ENCODE results near the gene ZNF805. TPM values are rescaled to one million over a fixed set of nuclear protein-coding genes. Genes with fewer than 3 reads are reported as not detected.
"Not testable (repeated sequence)": the region's sequence is repeated elsewhere in the genome, so short reads cannot be mapped to it uniquely, and the experiment has no call there.

ZNF805 gene
- total and polyA plus RNA-seq, 7 donors: under 0.01 to 21.6 (median 11.8) TPM

- 96 to 98% methylated on average over 5 of the region's 5 CpGs for WGBS, 2 donors
- Histone ChIP-seq H3K27ac (no peak overlapping the region), H3K4me3 (no peak overlapping the region), H3K27me3 (no peaks in the 10 kb centered on the region), H3K4me1 (peaks cover 0 to 25% (median 17%) of the 10 kb centered on the region in 4 donors), H3K9me3 (no peaks in the 10 kb centered on the region), H3K36me3 (peaks cover 25 to 62% (median 41%) of the 10 kb centered on the region in 4 donors)
- intact Hi-C loops (cut with DNase I): loop anchor here (10.0 kb wide), 1 partner anchor 140 kb away; no protein-coding TSS in a partner anchor
- no peak for DNase-seq
- TF ChIP-seq EP300 (IDR thresholded peaks at IDR 0.05) (no peak), POLR2AphosphoS5 (IDR thresholded peaks at IDR 0.05) (no peak), CTCF (IDR thresholded peaks at IDR 0.05) (no peak), POLR2A (IDR thresholded peaks at IDR 0.05) (no peak)
Observed at GRCh38 chr19:57245066-57245465, 4.6 kb downstream of the ZNF805 start.

GRCh38 chr19:57245959-57246358 is 5.5 kb downstream of the ZNF805 start:
- Histone ChIP-seq H3K36me3 (peaks cover 31 to 71% (median 48%) of the 10 kb centered on the region in 4 donors), H3K27me3 (no peaks in the 10 kb centered on the region), H3K4me1 (peaks cover 0 to 24% (median 17%) of the 10 kb centered on the region in 4 donors), H3K27ac (no peak overlapping the region), H3K4me3 (no peak overlapping the region), H3K9me3 (no peaks in the 10 kb centered on the region)
- 81 to 82% methylated on average over 6 of the region's 6 CpGs for WGBS, 2 donors
- no peak for TF ChIP-seq POLR2A (IDR thresholded peaks at IDR 0.05)
- TF ChIP-seq CTCF (IDR thresholded peaks at IDR 0.05): no peak
- TF ChIP-seq EP300 (IDR thresholded peaks at IDR 0.05): no peak
- no peak for TF ChIP-seq POLR2AphosphoS5 (IDR thresholded peaks at IDR 0.05)
- intact Hi-C loops (cut with DNase I): loop anchor here (10.0 kb wide), 1 partner anchor 141 kb away; no protein-coding TSS in a partner anchor
- DNase-seq: no peak

- no peak overlapping the region for H3K27ac ChIP-seq
- H3K9me3 ChIP-seq: no peaks in the 10 kb centered on the region
- no peak for DNase-seq
- H3K27me3 ChIP-seq: no peaks in the 10 kb centered on the region
- no peaks in the 10 kb centered on the region for H3K4me1 ChIP-seq
- intact Hi-C loops (cut with DNase I): loop anchor here (10.0 kb wide), 1 partner anchor 144 kb away; no protein-coding TSS in a partner anchor
- 81 to 92% methylated on average over 6 of the region's 6 CpGs for WGBS, 2 donors
- peaks cover 51 to 96% (median 71%) of the 10 kb centered on the region in 4 donors for H3K36me3 ChIP-seq
- no peak for TF ChIP-seq EP300 (IDR thresholded peaks at IDR 0.05)
- TF ChIP-seq POLR2A (IDR thresholded peaks at IDR 0.05): no peak
- TF ChIP-seq CTCF (IDR thresholded peaks at IDR 0.05): no peak
- no peak for TF ChIP-seq POLR2AphosphoS5 (IDR thresholded peaks at IDR 0.05)
- H3K4me3 ChIP-seq: no peak overlapping the region
Observed at GRCh38 chr19:57248646-57249045, 8.2 kb downstream of the ZNF805 start.

GRCh38 chr19:57249329-57249728 is 8.9 kb downstream of the ZNF805 start:
- TF ChIP-seq EP300 (IDR thresholded peaks at IDR 0.05): no peak
- no peak for TF ChIP-seq POLR2A (IDR thresholded peaks at IDR 0.05)
- TF ChIP-seq CTCF (IDR thresholded peaks at IDR 0.05): no peak
- no peak for TF ChIP-seq POLR2AphosphoS5 (IDR thresholded peaks at IDR 0.05)
- Histone ChIP-seq H3K4me3 (no peak overlapping the region), H3K4me1 (no peaks in the 10 kb centered on the region), H3K27me3 (no peaks in the 10 kb centered on the region), H3K36me3 (peaks cover 57 to 96% (median 76%) of the 10 kb centered on the region in 4 donors), H3K9me3 (no peaks in the 10 kb centered on the region), H3K27ac (no peak overlapping the region)
- WGBS, 2 donors: 40 to 88% methylated on average over 1 of the region's 1 CpG
- intact Hi-C loops (cut with DNase I): loop anchor here (10.0 kb wide), 1 partner anchor 145 kb away; no protein-coding TSS in a partner anchor
- no peak for DNase-seq

- H3K4me1 ChIP-seq; intact Hi-C loops (cut with DNase I); H3K4me3 ChIP-seq; H3K27ac ChIP-seq; H3K27me3 ChIP-seq; DNase-seq; H3K9me3 ChIP-seq: not testable (repeated sequence)
- WGBS, 2 donors: 95 to 96% methylated on average over 11 of the region's 11 CpGs
- peaks cover 41 to 71% (median 51%) of the 10 kb centered on the region in 4 donors for H3K36me3 ChIP-seq
Observed at GRCh38 chr19:57253767-57254166, 13.3 kb downstream of the ZNF805 start.
